OCI-LY3 (cell line): ENCODE results near the gene ZNF215.

Source experiments
- CTCF ChIP-seq: fragments of 200-600, 300-600 bp; sonication (generic); IDR thresholded peaks from 2 replicates; pipeline ENCODE4 v1.5.1; 2014; ENCODE audit warnings: antibody characterized with exemption, low read length, low read depth
- EZH2phosphoT487 ChIP-seq: fragments of 200-600 bp; shearing (Covaris generic); IDR thresholded peaks from 2 replicates; pipeline ENCODE4 v1.6.1; 2018; ENCODE audit warnings: antibody characterized with exemption, mixed run types, low read depth

- no peak for TF ChIP-seq CTCF
- no peak for TF ChIP-seq EZH2phosphoT487
Observed at GRCh38 chr11:6888830-6889229, 37.4 kb upstream of the ZNF215 start.
